ENCODE measurements around the gene PCSK5. TPM values are rescaled to one million over a fixed set of nuclear protein-coding genes. Genes with fewer than 3 reads are reported as not detected.

PCSK5 gene
- total RNA-seq, 2 donors from 2014 or later = 2.4 to 32.2 TPM

DNA sequence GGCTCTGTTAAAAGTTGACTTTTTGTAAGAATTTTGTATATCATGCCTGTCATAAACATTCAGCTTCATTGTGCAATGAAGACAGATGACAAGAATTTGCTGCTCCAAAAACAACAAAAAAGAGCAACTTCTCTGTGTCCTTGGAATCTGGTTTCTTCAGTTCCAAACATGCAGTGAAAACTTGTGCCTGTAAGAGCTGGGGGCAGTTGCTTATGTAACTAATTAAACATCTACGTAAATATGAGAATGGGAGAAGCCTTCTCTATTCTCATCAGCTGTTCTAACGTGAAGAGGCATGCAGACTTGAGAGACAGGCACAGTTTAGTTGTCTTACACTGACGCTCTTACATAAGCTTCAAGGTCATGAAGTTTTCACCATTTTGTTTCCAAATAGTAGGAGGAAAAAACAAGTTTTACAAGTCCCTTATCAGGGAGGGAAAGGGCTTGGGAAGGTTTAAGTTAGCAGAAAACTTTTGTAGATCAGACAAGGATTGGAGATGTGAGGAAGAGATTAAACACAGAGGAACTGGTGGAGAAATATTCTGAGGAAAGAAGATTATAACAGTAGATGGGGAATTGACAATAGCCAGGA is 333.4 kb downstream of the PCSK5 start:
- WGBS = 19% methylated on average over 3 of the region's 3 CpGs
- no peaks in the 10 kb centered on the region for H3K9me3 ChIP-seq
- no peak for DNase-seq (ENCODE audit: low spot score)
- H3K27ac ChIP-seq = no peak overlapping the region
- no peak overlapping the region for H3K4me3 ChIP-seq
- no peaks in the 10 kb centered on the region for H3K36me3 ChIP-seq
- intact Hi-C loops (cut with DNase I) = no loop called here
- TF ChIP-seq POLR2AphosphoS5 (IDR thresholded peaks at IDR 0.05) = peak; percentile 19
- no peak for TF ChIP-seq POLR2A (IDR thresholded peaks at IDR 0.05)
- no peaks in the 10 kb centered on the region for H3K27me3 ChIP-seq (replicated peaks; ENCODE audit: insufficient read depth)
- no peaks in the 10 kb centered on the region for H3K4me1 ChIP-seq (replicated peaks)

DNA sequence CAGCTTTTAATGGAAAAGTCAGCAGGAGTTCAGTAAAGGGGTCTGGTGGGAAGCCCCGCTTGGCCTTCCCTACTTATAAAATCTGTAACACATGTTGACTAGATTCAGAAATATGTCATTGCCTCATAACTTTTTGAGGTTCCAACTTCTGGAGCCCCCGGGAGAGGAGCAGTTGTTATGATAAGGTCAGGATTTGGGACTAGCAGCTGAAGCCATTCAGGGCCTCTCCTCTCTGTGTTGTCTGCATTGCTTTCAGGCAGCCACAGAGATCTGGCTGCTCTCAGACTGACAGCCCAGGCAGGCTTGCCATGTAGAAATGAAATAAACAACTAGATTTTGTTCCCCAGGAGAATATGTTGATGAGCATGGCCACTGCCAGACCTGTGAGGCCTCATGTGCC is 336.7 kb downstream of the PCSK5 start:
- no peaks in the 10 kb centered on the region for H3K9me3 ChIP-seq
- no peaks in the 10 kb centered on the region for H3K27me3 ChIP-seq (replicated peaks; ENCODE audit: insufficient read depth)
- H3K4me1 ChIP-seq (replicated peaks) = no peaks in the 10 kb centered on the region
- WGBS = 87% methylated on average over 2 of the region's 2 CpGs
- TF ChIP-seq POLR2A (IDR thresholded peaks at IDR 0.05) = no peak
- TF ChIP-seq, protein P1, sequence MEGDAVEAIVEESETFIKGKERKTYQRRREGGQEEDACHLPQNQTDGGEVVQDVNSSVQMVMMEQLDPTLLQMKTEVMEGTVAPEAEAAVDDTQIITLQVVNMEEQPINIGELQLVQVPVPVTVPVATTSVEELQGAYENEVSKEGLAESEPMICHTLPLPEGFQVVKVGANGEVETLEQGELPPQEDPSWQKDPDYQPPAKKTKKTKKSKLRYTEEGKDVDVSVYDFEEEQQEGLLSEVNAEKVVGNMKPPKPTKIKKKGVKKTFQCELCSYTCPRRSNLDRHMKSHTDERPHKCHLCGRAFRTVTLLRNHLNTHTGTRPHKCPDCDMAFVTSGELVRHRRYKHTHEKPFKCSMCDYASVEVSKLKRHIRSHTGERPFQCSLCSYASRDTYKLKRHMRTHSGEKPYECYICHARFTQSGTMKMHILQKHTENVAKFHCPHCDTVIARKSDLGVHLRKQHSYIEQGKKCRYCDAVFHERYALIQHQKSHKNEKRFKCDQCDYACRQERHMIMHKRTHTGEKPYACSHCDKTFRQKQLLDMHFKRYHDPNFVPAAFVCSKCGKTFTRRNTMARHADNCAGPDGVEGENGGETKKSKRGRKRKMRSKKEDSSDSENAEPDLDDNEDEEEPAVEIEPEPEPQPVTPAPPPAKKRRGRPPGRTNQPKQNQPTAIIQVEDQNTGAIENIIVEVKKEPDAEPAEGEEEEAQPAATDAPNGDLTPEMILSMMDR (IDR thresholded peaks at IDR 0.05) = no peak
- intact Hi-C loops (cut with DNase I) = no loop called here
- H3K36me3 ChIP-seq = no peaks in the 10 kb centered on the region
- H3K27ac ChIP-seq = no peak overlapping the region
- DNase-seq (ENCODE audit: low spot score) = no peak
- no peak overlapping the region for H3K4me3 ChIP-seq

DNA sequence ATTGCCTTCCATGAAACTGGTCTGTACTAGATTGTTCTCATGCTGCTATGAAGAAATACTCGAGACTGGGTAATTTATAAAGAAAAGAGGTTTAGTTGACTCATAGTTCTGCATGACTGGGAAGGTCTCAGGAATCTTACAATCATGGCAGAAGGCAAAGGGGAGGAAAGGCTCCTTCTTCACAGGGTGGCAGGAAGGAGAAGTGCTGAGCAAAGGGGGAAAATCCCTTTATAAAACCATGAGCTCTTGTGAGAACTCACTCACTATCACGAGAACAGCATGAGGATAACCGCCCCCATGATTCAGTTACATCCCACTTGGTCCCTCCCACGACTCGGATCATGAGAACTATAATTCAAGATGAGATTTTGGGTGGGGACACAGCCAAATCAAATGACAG is 340.5 kb downstream of the PCSK5 start:
- WGBS = 87% methylated on average over 5 of the region's 5 CpGs

DNA sequence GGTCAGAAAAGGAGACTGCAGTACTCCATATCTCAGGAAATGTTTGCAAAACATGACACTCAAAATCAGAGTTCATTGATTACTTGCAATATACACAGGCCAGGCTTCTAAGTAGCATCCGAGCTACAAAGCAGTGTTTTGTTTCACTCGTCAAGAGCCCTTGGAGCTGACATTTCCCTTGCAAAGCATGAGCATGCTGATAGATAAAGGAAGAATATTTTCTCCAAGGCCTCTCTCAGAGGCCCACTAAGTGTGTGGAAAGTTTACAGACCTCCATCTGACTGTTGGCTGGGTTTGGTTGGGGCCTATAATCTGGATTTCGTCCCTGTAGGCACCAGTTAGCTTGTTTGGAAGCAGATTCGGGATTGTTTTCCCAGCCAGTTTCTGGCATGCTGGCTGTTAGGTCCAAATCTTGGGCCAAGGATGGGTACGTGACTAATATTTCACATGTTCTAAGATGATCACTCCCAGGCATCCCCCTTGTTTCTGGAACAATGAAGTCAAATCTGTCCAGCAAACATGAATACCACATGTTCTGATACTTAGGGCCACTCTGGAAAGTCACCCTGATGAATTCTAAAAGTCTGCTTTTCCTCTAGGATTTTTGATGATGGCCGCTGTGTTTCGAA is 342.5 kb downstream of the PCSK5 start:
- 91% methylated on average over 7 of the region's 7 CpGs for WGBS
- intact Hi-C loops (cut with DNase I) = no loop called here
- H3K36me3 ChIP-seq = no peaks in the 10 kb centered on the region
- H3K9me3 ChIP-seq = no peaks in the 10 kb centered on the region
- H3K27me3 ChIP-seq (replicated peaks; ENCODE audit: insufficient read depth) = no peaks in the 10 kb centered on the region
- no peak overlapping the region for H3K4me3 ChIP-seq
- TF ChIP-seq, protein P1 (IDR thresholded peaks at IDR 0.05) = no peak
- TF ChIP-seq POLR2AphosphoS5 (IDR thresholded peaks at IDR 0.05) = no peak
- no peak for TF ChIP-seq POLR2A (IDR thresholded peaks at IDR 0.05)
- DNase-seq (ENCODE audit: low spot score) = no peak
- no peaks in the 10 kb centered on the region for H3K4me1 ChIP-seq (replicated peaks)
- no peak overlapping the region for H3K27ac ChIP-seq

More for the DNA sequence above, 340.5 kb downstream of the PCSK5 start:
- H3K27me3 ChIP-seq (replicated peaks; ENCODE audit: insufficient read depth) = no peaks in the 10 kb centered on the region
- TF ChIP-seq POLR2AphosphoS5 (IDR thresholded peaks at IDR 0.05) (no peak), POLR2A (IDR thresholded peaks at IDR 0.05) (no peak)
- TF ChIP-seq, protein P1 (IDR thresholded peaks at IDR 0.05) = no peak
- no peak overlapping the region for H3K4me3 ChIP-seq
- DNase-seq (ENCODE audit: low spot score) = no peak
- intact Hi-C loops (cut with DNase I) = no loop called here
- no peaks in the 10 kb centered on the region for H3K9me3 ChIP-seq
- H3K27ac ChIP-seq = no peak overlapping the region
- H3K4me1 ChIP-seq (replicated peaks) = no peaks in the 10 kb centered on the region
- H3K36me3 ChIP-seq = no peaks in the 10 kb centered on the region

GRCh38 chr9:76240578-76240977 is 350.1 kb downstream of the PCSK5 start:
- Histone ChIP-seq H3K4me1 (replicated peaks) (no peaks in the 10 kb centered on the region), H3K4me3 (no peak overlapping the region), H3K9me3 (no peaks in the 10 kb centered on the region), H3K27me3 (replicated peaks; ENCODE audit: insufficient read depth) (no peaks in the 10 kb centered on the region), H3K36me3 (no peaks in the 10 kb centered on the region), H3K27ac (no peak overlapping the region)
- intact Hi-C loops (cut with DNase I) = no loop called here
- 67% methylated on average over 1 of the region's 1 CpG for WGBS
- TF ChIP-seq, protein P1 (IDR thresholded peaks at IDR 0.05) = no peak
- TF ChIP-seq POLR2A (IDR thresholded peaks at IDR 0.05) (no peak), POLR2AphosphoS5 (IDR thresholded peaks at IDR 0.05) (no peak)
- no peak for DNase-seq (ENCODE audit: low spot score)

Measured in prostate gland (tissue), 2 donors.